Measurements from ENCODE around the gene VTN.

Gene VTN

GRCh38 chr17:28370744-28371103, 617 bp upstream of the VTN start:
- H3K36me3 ChIP-seq (ENCODE audit: control insufficient read depth in 4 of 4, insufficient read depth in 4 of 4, low read length in 3 of 4) = no peaks in the 10 kb centered on the region
- ChIA-PET CTCF (interaction anchor here (0.9 to 5.1 kb wide), 5 partner anchors 8 to 43 kb away, joined by 3 to 27 read pairs (median 3); partner anchors contain the start of gene POLDIP2), POLR2A (no interaction called here)
- no peaks in the 10 kb centered on the region for H3K9me3 ChIP-seq (ENCODE audit: control extremely low read depth in 1 of 5, control insufficient read depth in 4 of 5, insufficient read depth in 2 of 5, low read depth in 1 of 5, low read length in 4 of 5)
- WGBS (ENCODE audit: insufficient coverage) = 100% methylated on average over 1 of the region's 1 CpG
- peak overlapping the region in 3 of 7 experiments; percentile 76 to 83 (median 79) for H3K4me3 ChIP-seq (ENCODE audit: control insufficient read depth in 1 of 7, extremely low read depth in 1 of 7, insufficient read depth in 4 of 7, low read depth in 2 of 7, low read length in 6 of 7)
- no peak overlapping the region for H3K27ac ChIP-seq (ENCODE audit: insufficient read depth in 1 of 2, low read depth in 1 of 2, low read length in 2 of 2, poor library complexity in 1 of 2, severe bottlenecking in 2 of 2)
- peaks cover 0 to 22% (median 12%) of the 10 kb centered on the region in 4 experiments for H3K4me1 ChIP-seq (ENCODE audit: control extremely low read depth in 1 of 4, control insufficient read depth in 4 of 4, insufficient read depth in 4 of 4, low read length in 3 of 4)
- peaks cover 0 to 14% (median 0%) of the 10 kb centered on the region in 5 experiments for H3K27me3 ChIP-seq (replicated peaks in 2 of 5; ENCODE audit: control insufficient read depth in 4 of 5, insufficient read depth in 5 of 5, low read length in 4 of 5)
- no peak for DNase-seq

DNA sequence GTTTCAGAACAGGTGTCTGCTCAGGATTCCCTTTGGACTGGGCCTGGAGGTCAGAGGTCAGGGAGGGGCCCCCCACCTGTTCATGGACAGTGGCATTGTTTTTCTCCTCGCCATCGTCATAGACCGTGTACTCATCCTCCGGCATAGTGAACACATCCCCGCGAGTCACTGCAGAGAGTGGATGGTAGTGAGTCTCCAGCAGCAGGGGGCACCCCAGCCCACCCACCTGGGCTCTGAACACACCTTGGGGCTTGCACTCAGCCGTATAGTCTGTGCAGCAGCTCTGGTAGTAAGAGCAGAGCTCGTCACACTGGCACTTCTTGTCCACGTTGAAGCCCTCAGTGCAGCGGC, 448 bp downstream of the VTN start:
- no peak overlapping the region for H3K4me3 ChIP-seq (ENCODE audit: control insufficient read depth in 1 of 7, extremely low read depth in 1 of 7, insufficient read depth in 4 of 7, low read depth in 2 of 7, low read length in 6 of 7)
- H3K27ac ChIP-seq (ENCODE audit: insufficient read depth in 1 of 2, low read depth in 1 of 2, low read length in 2 of 2, poor library complexity in 1 of 2, severe bottlenecking in 2 of 2) = no peak overlapping the region
- peaks cover 0 to 3% (median 0%) of the 10 kb centered on the region in 4 experiments for H3K36me3 ChIP-seq (ENCODE audit: control insufficient read depth in 4 of 4, insufficient read depth in 4 of 4, low read length in 3 of 4)
- H3K4me1 ChIP-seq (ENCODE audit: control extremely low read depth in 1 of 4, control insufficient read depth in 4 of 4, insufficient read depth in 4 of 4, low read length in 3 of 4) = peaks cover 0 to 22% (median 12%) of the 10 kb centered on the region in 4 experiments
- ChIA-PET POLR2A (no interaction called here), CTCF (interaction anchor here (1.2 to 5.1 kb wide), 2 partner anchors 8 to 11 kb away, joined by 4 to 27 read pairs; partner anchors contain the start of gene POLDIP2)
- peaks cover 0 to 14% (median 0%) of the 10 kb centered on the region in 5 experiments for H3K27me3 ChIP-seq (replicated peaks in 2 of 5; ENCODE audit: control insufficient read depth in 4 of 5, insufficient read depth in 5 of 5, low read length in 4 of 5)
- WGBS (ENCODE audit: insufficient coverage) = 92% methylated on average over 10 of the region's 10 CpGs
- DNase-seq = no peak
- no peaks in the 10 kb centered on the region for H3K9me3 ChIP-seq (ENCODE audit: control extremely low read depth in 1 of 5, control insufficient read depth in 4 of 5, insufficient read depth in 2 of 5, low read depth in 1 of 5, low read length in 4 of 5)

DNA sequence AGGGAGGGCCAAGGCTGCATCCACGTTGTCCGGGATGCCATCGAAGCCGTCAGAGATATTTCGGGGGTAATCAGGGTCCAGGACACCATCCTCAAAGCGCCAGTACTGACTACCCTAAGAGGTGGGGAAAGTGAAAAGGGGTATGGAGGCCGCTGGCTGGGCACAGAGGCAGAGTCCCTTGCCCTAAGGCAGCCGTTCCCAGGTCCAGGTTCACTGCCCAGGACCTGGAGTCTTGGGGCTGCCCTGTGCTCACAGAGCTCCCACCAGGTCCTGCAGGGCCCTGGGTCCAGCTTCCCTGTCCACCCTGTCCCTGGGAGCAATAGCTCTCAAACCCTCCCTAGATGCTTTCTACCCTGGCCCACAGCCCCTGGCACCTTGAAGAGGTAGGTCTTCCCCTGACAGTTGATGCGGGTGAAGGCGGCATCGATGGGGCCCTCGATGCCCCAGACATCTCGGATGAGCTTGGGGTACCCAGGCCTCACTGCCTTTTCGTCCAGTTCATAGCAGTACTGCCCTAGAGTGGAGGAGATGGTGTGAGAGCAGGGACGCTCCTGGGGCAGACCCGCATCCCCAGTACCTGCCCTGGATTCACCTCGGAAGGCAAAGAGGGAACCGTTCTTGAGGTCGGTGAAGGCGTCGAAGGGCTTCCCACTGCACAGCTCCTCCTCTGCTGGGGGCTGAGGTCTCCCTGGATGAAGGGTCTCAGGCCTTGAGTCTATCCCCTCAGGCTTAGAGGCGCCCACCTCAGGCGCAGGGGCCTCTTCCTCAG, 1.0 kb downstream of the VTN start:
- ChIA-PET CTCF (interaction anchor here (5.1 kb wide), 1 partner anchor 11 kb away, joined by 27 read pairs; the partner anchor contains the start of gene POLDIP2), POLR2A (no interaction called here)
- Histone ChIP-seq H3K9me3 (ENCODE audit: control extremely low read depth in 1 of 5, control insufficient read depth in 4 of 5, insufficient read depth in 2 of 5, low read depth in 1 of 5, low read length in 4 of 5) (no peaks in the 10 kb centered on the region), H3K36me3 (ENCODE audit: control insufficient read depth in 4 of 4, insufficient read depth in 4 of 4, low read length in 3 of 4) (peaks cover 0 to 9% (median 0%) of the 10 kb centered on the region in 4 experiments), H3K27ac (ENCODE audit: insufficient read depth in 1 of 2, low read depth in 1 of 2, low read length in 2 of 2, poor library complexity in 1 of 2, severe bottlenecking in 2 of 2) (no peak overlapping the region), H3K4me3 (ENCODE audit: control insufficient read depth in 1 of 7, extremely low read depth in 1 of 7, insufficient read depth in 4 of 7, low read depth in 2 of 7, low read length in 6 of 7) (no peak overlapping the region), H3K27me3 (replicated peaks in 2 of 5; ENCODE audit: control insufficient read depth in 4 of 5, insufficient read depth in 5 of 5, low read length in 4 of 5) (peaks cover 0 to 14% (median 0%) of the 10 kb centered on the region in 5 experiments), H3K4me1 (ENCODE audit: control extremely low read depth in 1 of 4, control insufficient read depth in 4 of 4, insufficient read depth in 4 of 4, low read length in 3 of 4) (peaks cover 0 to 22% (median 12%) of the 10 kb centered on the region in 4 experiments)
- DNase-seq = no peak
- 95% methylated on average over 21 of the region's 23 CpGs for WGBS (ENCODE audit: insufficient coverage)

DNA sequence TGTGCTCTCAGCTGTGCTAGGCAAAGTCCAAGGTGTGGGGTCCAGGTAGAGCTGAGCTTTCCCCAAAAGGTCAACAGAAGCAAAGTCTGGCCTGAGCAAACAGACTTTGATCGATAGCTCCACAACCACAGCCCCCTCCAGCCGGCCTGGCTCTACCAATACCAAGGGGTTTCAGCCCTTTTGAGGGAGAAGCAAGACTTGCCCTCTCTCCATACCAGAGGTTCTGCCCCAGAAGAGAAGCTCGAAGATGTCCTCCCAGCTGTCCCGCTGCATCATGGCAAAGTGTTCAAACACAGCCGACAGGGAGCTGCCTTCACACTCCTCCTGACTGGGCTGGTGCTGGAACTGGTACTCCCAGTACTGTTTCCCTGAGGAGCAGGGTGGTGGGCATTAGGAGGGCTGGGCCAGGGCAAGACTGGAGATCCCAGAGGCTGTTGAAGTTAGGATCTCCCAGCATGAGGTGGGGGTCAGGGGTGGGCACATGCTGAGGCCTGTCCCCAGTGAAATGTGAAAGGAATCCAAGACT, 1.7 kb downstream of the VTN start:
- H3K9me3 ChIP-seq (ENCODE audit: control extremely low read depth in 1 of 5, control insufficient read depth in 4 of 5, insufficient read depth in 2 of 5, low read depth in 1 of 5, low read length in 4 of 5) = no peaks in the 10 kb centered on the region
- WGBS (ENCODE audit: insufficient coverage) = 93% methylated on average over 5 of the region's 5 CpGs
- DNase-seq = no peak
- H3K4me1 ChIP-seq (ENCODE audit: control extremely low read depth in 1 of 4, control insufficient read depth in 4 of 4, insufficient read depth in 4 of 4, low read length in 3 of 4) = peaks cover 0 to 21% (median 12%) of the 10 kb centered on the region in 4 experiments
- no peak overlapping the region for H3K4me3 ChIP-seq (ENCODE audit: control insufficient read depth in 1 of 7, extremely low read depth in 1 of 7, insufficient read depth in 4 of 7, low read depth in 2 of 7, low read length in 6 of 7)
- peaks cover 0 to 13% (median 0%) of the 10 kb centered on the region in 5 experiments for H3K27me3 ChIP-seq (replicated peaks in 2 of 5; ENCODE audit: control insufficient read depth in 4 of 5, insufficient read depth in 5 of 5, low read length in 4 of 5)
- H3K27ac ChIP-seq (ENCODE audit: insufficient read depth in 1 of 2, low read depth in 1 of 2, low read length in 2 of 2, poor library complexity in 1 of 2, severe bottlenecking in 2 of 2) = no peak overlapping the region
- CTCF ChIA-PET = interaction anchor here (0.8 to 5.1 kb wide), 2 partner anchors 10 to 338 kb away, joined by 3 to 27 read pairs; partner anchors contain the start of gene POLDIP2
- peaks cover 0 to 16% (median 6%) of the 10 kb centered on the region in 4 experiments for H3K36me3 ChIP-seq (ENCODE audit: control insufficient read depth in 4 of 4, insufficient read depth in 4 of 4, low read length in 3 of 4)
- POLR2A ChIA-PET = no interaction called here

DNA sequence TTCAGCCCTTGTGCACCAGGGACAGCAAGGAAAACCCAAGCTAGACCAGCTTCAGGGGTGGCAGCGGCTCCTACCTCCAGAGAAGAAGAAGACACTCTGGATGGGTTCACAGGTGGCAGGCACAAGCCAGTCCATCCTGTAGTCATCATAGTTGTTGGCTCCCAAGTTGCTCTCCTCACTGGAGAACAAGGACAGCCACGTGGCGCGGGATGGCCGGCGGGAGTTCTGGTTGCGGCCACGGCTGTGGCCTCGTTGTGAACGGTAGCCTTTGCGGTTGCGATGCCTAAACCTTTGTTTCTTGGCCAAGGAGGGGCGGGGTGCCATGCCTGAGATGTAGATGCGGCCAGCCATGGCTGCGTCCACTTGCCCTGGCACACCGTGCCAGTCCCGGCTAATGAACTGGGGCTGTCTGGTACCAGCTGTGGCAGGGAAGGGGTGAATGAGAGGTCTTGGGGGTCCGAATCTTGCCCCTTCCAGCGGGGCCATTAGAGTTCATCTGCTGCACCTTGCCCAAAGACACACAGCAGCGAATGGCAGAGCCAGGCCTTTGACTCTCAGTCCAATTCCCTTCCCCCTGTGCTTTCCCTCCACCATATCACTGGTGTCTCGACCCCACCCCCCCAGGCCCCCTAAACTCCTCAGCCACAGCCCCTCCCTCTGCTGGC, 2.3 kb downstream of the VTN start:
- Histone ChIP-seq H3K4me3 (ENCODE audit: control insufficient read depth in 1 of 7, extremely low read depth in 1 of 7, insufficient read depth in 4 of 7, low read depth in 2 of 7, low read length in 6 of 7) (no peak overlapping the region), H3K4me1 (ENCODE audit: control extremely low read depth in 1 of 4, control insufficient read depth in 4 of 4, insufficient read depth in 4 of 4, low read length in 3 of 4) (peaks cover 0 to 16% (median 10%) of the 10 kb centered on the region in 4 experiments), H3K27ac (ENCODE audit: insufficient read depth in 1 of 2, low read depth in 1 of 2, low read length in 2 of 2, poor library complexity in 1 of 2, severe bottlenecking in 2 of 2) (no peak overlapping the region), H3K9me3 (ENCODE audit: control extremely low read depth in 1 of 5, control insufficient read depth in 4 of 5, insufficient read depth in 2 of 5, low read depth in 1 of 5, low read length in 4 of 5) (no peaks in the 10 kb centered on the region), H3K36me3 (ENCODE audit: control insufficient read depth in 4 of 4, insufficient read depth in 4 of 4, low read length in 3 of 4) (peaks cover 0 to 22% (median 10%) of the 10 kb centered on the region in 4 experiments), H3K27me3 (replicated peaks in 2 of 5; ENCODE audit: control insufficient read depth in 4 of 5, insufficient read depth in 5 of 5, low read length in 4 of 5) (peaks cover 0 to 7% (median 0%) of the 10 kb centered on the region in 5 experiments)
- 98% methylated on average over 20 of the region's 21 CpGs for WGBS (ENCODE audit: insufficient coverage)
- DNase-seq = no peak
- ChIA-PET CTCF (interaction anchor here (0.8 to 5.1 kb wide), 2 partner anchors 9 to 337 kb away, joined by 3 to 27 read pairs; partner anchors contain the start of gene POLDIP2), POLR2A (no interaction called here)

GRCh38 chr17:28366605-28367004, 3.5 kb downstream of the VTN start:
- peaks cover 0 to 4% (median 1%) of the 10 kb centered on the region in 4 experiments for H3K4me1 ChIP-seq (ENCODE audit: control extremely low read depth in 1 of 4, control insufficient read depth in 4 of 4, insufficient read depth in 4 of 4, low read length in 3 of 4)
- H3K9me3 ChIP-seq (ENCODE audit: control extremely low read depth in 1 of 5, control insufficient read depth in 4 of 5, insufficient read depth in 2 of 5, low read depth in 1 of 5, low read length in 4 of 5) = no peaks in the 10 kb centered on the region
- ChIA-PET CTCF (interaction anchor here (5.1 kb wide), 1 partner anchor 8 kb away, joined by 27 read pairs; the partner anchor contains the start of gene POLDIP2), POLR2A (no interaction called here)
- H3K27me3 ChIP-seq (replicated peaks in 2 of 5; ENCODE audit: control insufficient read depth in 4 of 5, insufficient read depth in 5 of 5, low read length in 4 of 5) = no peaks in the 10 kb centered on the region
- H3K27ac ChIP-seq (ENCODE audit: insufficient read depth in 1 of 2, low read depth in 1 of 2, low read length in 2 of 2, poor library complexity in 1 of 2, severe bottlenecking in 2 of 2) = no peak overlapping the region
- no CpG with 5 or more reads among the region's 1 CpG for WGBS (ENCODE audit: insufficient coverage)
- DNase-seq = no peak
- H3K36me3 ChIP-seq (ENCODE audit: control insufficient read depth in 4 of 4, insufficient read depth in 4 of 4, low read length in 3 of 4) = peaks cover under 1 to 32% (median 17%) of the 10 kb centered on the region in 4 experiments
- no peak overlapping the region for H3K4me3 ChIP-seq (ENCODE audit: control insufficient read depth in 1 of 7, extremely low read depth in 1 of 7, insufficient read depth in 4 of 7, low read depth in 2 of 7, low read length in 6 of 7)
